Endothelial cell of umbilical vein (primary cell): Measurements from ENCODE around the gene PLEKHA6.

ENCODE experiments used
- CTCF ChIP-seq, 2 donors: IDR thresholded peaks; 1 replicate in 1 of 2; 2 replicates in 1 of 2; pipeline ENCODE4 v1.5.1; 2011; ENCODE audit warnings: low read length in 2 of 2, mild to moderate bottlenecking in 2 of 2, moderate library complexity in 2 of 2, control low read depth in 1 of 2, inconsistent platforms in 1 of 2, low read depth in 1 of 2; ENCODE audit not compliant: insufficient read depth in 1 of 2; ENCODE audit errors: extremely low read depth in 1 of 2
- EZH2 ChIP-seq: IDR thresholded peaks from 2 replicates; pipeline ENCODE4 v1.6.1; 2012; ENCODE audit warnings: borderline replicate concordance, low read depth, mild to moderate bottlenecking, moderate library complexity, low read length, inconsistent platforms; ENCODE audit not compliant: severe bottlenecking
- FOS ChIP-seq: IDR thresholded peaks from 2 replicates; pipeline ENCODE4 v1.6.1; 2011; ENCODE audit warnings: mild to moderate bottlenecking, low read length, moderate library complexity, borderline replicate concordance; ENCODE audit not compliant: insufficient read depth
- JUN ChIP-seq: IDR thresholded peaks from 2 replicates; pipeline ENCODE4 v1.6.1; 2011; ENCODE audit warnings: borderline replicate concordance, low read depth; ENCODE audit not compliant: insufficient read length, insufficient read depth
- MAX ChIP-seq: IDR thresholded peaks from 2 replicates; pipeline ENCODE4 v1.6.1; 2011; ENCODE audit not compliant: insufficient read depth, insufficient read length
- MYC ChIP-seq: IDR thresholded peaks from one replicate; pipeline ENCODE4 v1.6.1; 2011; ENCODE audit warnings: mild to moderate bottlenecking, low read depth, low read length
- POLR2A ChIP-seq: IDR thresholded peaks from 2 replicates; pipeline ENCODE4 v1.6.1; 2012; ENCODE audit warnings: low read depth, mild to moderate bottlenecking, control low read depth, low read length
- POLR2AphosphoS5 ChIP-seq: IDR thresholded peaks from 2 replicates; pipeline ENCODE4 v1.6.1; 2012; ENCODE audit warnings: low read depth, mild to moderate bottlenecking, control low read depth, low read length, moderate library complexity; ENCODE audit not compliant: insufficient read depth

GRCh38 chr1:204287466-204287891 lies 72.2 kb downstream of the PLEKHA6 start:
- no peak for TF ChIP-seq CTCF (IDR thresholded peaks at IDR 0.05; ENCODE audit: extremely low read depth in 1 of 2, insufficient read depth in 1 of 2, low read depth in 1 of 2, low read length in 2 of 2)
- no peak for TF ChIP-seq POLR2A
- TF ChIP-seq MAX, result no peak
- no peak for TF ChIP-seq EZH2
- no peak for TF ChIP-seq POLR2AphosphoS5
- no peak for TF ChIP-seq JUN
- no peak for TF ChIP-seq FOS
- TF ChIP-seq MYC, result no peak
